ENCODE results near the gene SIK3. TPM values are rescaled to one million over a fixed set of nuclear protein-coding genes. Genes with fewer than 3 reads are reported as not detected.

The SIK3 gene
- total RNA-seq, 1 experiment from 2014 or later, result 14.5 TPM

- H3K9me2 ChIP-seq (replicated peaks; ENCODE audit: low read length), result no peaks in the 10 kb centered on the region
- no peaks in the 10 kb centered on the region for H3F3A ChIP-seq (ENCODE audit: low read length, unreplicated experiment)
- no peaks in the 10 kb centered on the region for H3K9me3 ChIP-seq (ENCODE audit: low read length)
- no peaks in the 10 kb centered on the region for H3K4me1 ChIP-seq (ENCODE audit: insufficient read depth, low read length)
- no peak overlapping the region for H3K4me2 ChIP-seq (ENCODE audit: low read length)
- TF ChIP-seq CTCF (conservative IDR thresholded peaks at IDR 0.05; ENCODE audit: low read depth, low read length) (no peak), EZH2 (IDR thresholded peaks at IDR 0.05; ENCODE audit: low read length, unreplicated experiment) (no peak), EZH2phosphoT487 (IDR thresholded peaks at IDR 0.05; ENCODE audit: borderline replicate concordance, low read length) (no peak)
- no peaks in the 10 kb centered on the region for H3K27me3 ChIP-seq (ENCODE audit: low read length)
- DNase-seq (no peak), ATAC-seq (no peak)
- H3K9ac ChIP-seq (ENCODE audit: low read length), result no peak overlapping the region
- no peak overlapping the region for H3K4me3 ChIP-seq (ENCODE audit: low read length)
- H3K79me2 ChIP-seq (ENCODE audit: low read length), result no peaks in the 10 kb centered on the region
- intact Hi-C loops (cut with micrococcal nuclease), result no loop called here
- peaks cover 6% of the 10 kb centered on the region for H3K36me3 ChIP-seq (ENCODE audit: low read depth, low read length)
- H3K27ac ChIP-seq (ENCODE audit: low read length), result no peak overlapping the region
- no peaks in the 10 kb centered on the region for H4K20me1 ChIP-seq (ENCODE audit: low read length)
- no peak overlapping the region for H2AFZ ChIP-seq (ENCODE audit: low read length)
- no TSS peak for BruUV-seq (replicated peaks)
- CTCF ChIA-PET, result no interaction called here
- POLR2A ChIA-PET (ENCODE audit: unreplicated experiment), result no interaction called here
Measured at GRCh38 chr11:116901211-116901610, 197.0 kb downstream of the SIK3 start.

- no peak for DNase-seq
- no peak overlapping the region for H3K27ac ChIP-seq (ENCODE audit: low read length)
- no peak overlapping the region for H3K9ac ChIP-seq (ENCODE audit: low read length)
- BruUV-seq (replicated peaks), result no TSS peak
- no peak overlapping the region for H3K4me3 ChIP-seq (ENCODE audit: low read length)
- no peak overlapping the region for H2AFZ ChIP-seq (ENCODE audit: low read length)
- ATAC-seq, result no peak
- no peaks in the 10 kb centered on the region for H3K9me2 ChIP-seq (replicated peaks; ENCODE audit: low read length)
- H3F3A ChIP-seq (ENCODE audit: low read length, unreplicated experiment), result no peaks in the 10 kb centered on the region
- no peaks in the 10 kb centered on the region for H3K79me2 ChIP-seq (ENCODE audit: low read length)
- intact Hi-C loops (cut with micrococcal nuclease), result no loop called here
- no peaks in the 10 kb centered on the region for H3K4me1 ChIP-seq (ENCODE audit: insufficient read depth, low read length)
- H3K27me3 ChIP-seq (ENCODE audit: low read length), result no peaks in the 10 kb centered on the region
- H4K20me1 ChIP-seq (ENCODE audit: low read length), result no peaks in the 10 kb centered on the region
- no peak overlapping the region for H3K4me2 ChIP-seq (ENCODE audit: low read length)
- no peak for TF ChIP-seq EZH2 (IDR thresholded peaks at IDR 0.05; ENCODE audit: low read length, unreplicated experiment)
- TF ChIP-seq CTCF (conservative IDR thresholded peaks at IDR 0.05; ENCODE audit: low read depth, low read length), result no peak
- no peak for TF ChIP-seq EZH2phosphoT487 (IDR thresholded peaks at IDR 0.05; ENCODE audit: borderline replicate concordance, low read length)
- H3K36me3 ChIP-seq (ENCODE audit: low read depth, low read length), result peaks cover 10% of the 10 kb centered on the region
- ChIA-PET CTCF (no interaction called here), POLR2A (ENCODE audit: unreplicated experiment) (no interaction called here)
- no peaks in the 10 kb centered on the region for H3K9me3 ChIP-seq (ENCODE audit: low read length)
Measured at GRCh38 chr11:116896211-116896610, 202.0 kb downstream of the SIK3 start.

GRCh38 chr11:116895048-116895757 lies 203.0 kb downstream of the SIK3 start:
- Histone ChIP-seq H3K4me2 (ENCODE audit: low read length) (no peak overlapping the region), H3K4me1 (ENCODE audit: insufficient read depth, low read length) (peaks cover 5% of the 10 kb centered on the region; the same call in 1 of the 2 replicates), H3K4me3 (ENCODE audit: low read length) (no peak overlapping the region), H3K9me3 (ENCODE audit: low read length) (no peaks in the 10 kb centered on the region), H3K27ac (ENCODE audit: low read length) (no peak overlapping the region), H3K9ac (ENCODE audit: low read length) (no peak overlapping the region), H3F3A (ENCODE audit: low read length, unreplicated experiment) (no peaks in the 10 kb centered on the region), H3K27me3 (ENCODE audit: low read length) (no peaks in the 10 kb centered on the region), H4K20me1 (ENCODE audit: low read length) (no peaks in the 10 kb centered on the region), H3K36me3 (ENCODE audit: low read depth, low read length) (peaks cover 10% of the 10 kb centered on the region), H3K9me2 (replicated peaks; ENCODE audit: low read length) (no peaks in the 10 kb centered on the region), H2AFZ (ENCODE audit: low read length) (no peak overlapping the region), H3K79me2 (ENCODE audit: low read length) (no peaks in the 10 kb centered on the region)
- intact Hi-C loops (cut with micrococcal nuclease), result no loop called here
- ChIA-PET CTCF (interaction anchor here (0.7 kb wide), 1 partner anchor 12 kb away, joined by 4 read pairs; no protein-coding TSS in a partner anchor), POLR2A (ENCODE audit: unreplicated experiment) (no interaction called here)
- no peak for TF ChIP-seq EZH2 (IDR thresholded peaks at IDR 0.05; ENCODE audit: low read length, unreplicated experiment)
- peak; percentile 37; the same call in 1 of the 2 replicates for TF ChIP-seq CTCF (conservative IDR thresholded peaks at IDR 0.05; ENCODE audit: low read depth, low read length)
- no peak for TF ChIP-seq EZH2phosphoT487 (IDR thresholded peaks at IDR 0.05; ENCODE audit: borderline replicate concordance, low read length)
- BruUV-seq (replicated peaks), result no TSS peak
- ATAC-seq (no peak), DNase-seq (no peak)
